Suprapubic skin (tissue), 4 donors: ENCODE results near the gene TOR1A. TPM values are rescaled to one million over a fixed set of nuclear protein-coding genes. Genes with fewer than 3 reads are reported as not detected.

Experiments
- DNase-seq, 2 donors: peaks; one replicate each; pipeline ENCODE4 v3.0.0-alpha.2; 2019; ENCODE audit warnings: low spot score in 2 of 2
- H3K27ac ChIP-seq: fragments of 200-600 bp; sonication (generic); one replicate; pipeline ENCODE4 v1.5.1; 2019
- H3K27me3 ChIP-seq: fragments of 200-600 bp; sonication (generic); one replicate; pipeline ENCODE4 v1.5.1; 2019
- H3K36me3 ChIP-seq: fragments of 200-600 bp; sonication (generic); one replicate; pipeline ENCODE4 v1.5.1; 2019
- H3K4me1 ChIP-seq: fragments of 200-600 bp; sonication (generic); one replicate; pipeline ENCODE4 v1.5.1; 2019
- H3K4me3 ChIP-seq: fragments of 200-600 bp; sonication (generic); one replicate; pipeline ENCODE4 v1.5.1; 2019; ENCODE audit warnings: mild to moderate bottlenecking
- H3K9me3 ChIP-seq: fragments of 200-600 bp; sonication (generic); one replicate; pipeline ENCODE4 v1.5.1; 2019
- EP300 ChIP-seq: sonication (generic); formaldehyde crosslinking; IDR thresholded peaks from one replicate; pipeline ENCODE4 v1.6.1; 2017; ENCODE audit warnings: antibody characterized with exemption
- POLR2A ChIP-seq, 2 donors: fragments of 450-650 bp; IDR thresholded peaks; one replicate each; pipeline ENCODE4 v1.6.1; 2017; ENCODE audit warnings: antibody characterized with exemption in 2 of 2, mild to moderate bottlenecking in 2 of 2, moderate library complexity in 2 of 2
- POLR2AphosphoS5 ChIP-seq, 3 donors: sonication (generic); formaldehyde crosslinking; IDR thresholded peaks; one replicate each; pipeline ENCODE4 v1.6.1; 2017; ENCODE audit warnings: antibody characterized with exemption in 3 of 3
- WGBS: methylation state at CpG from one replicate; pipeline ENCODE4 v1.1.5; 2018; 5-methylcytosine and 5-hydroxymethylcytosine counted together
- total RNA-seq, 4 donors: library from RNA; depleted of rRNA; stranded (reverse); fragments of >200 nt; gene quantifications; one replicate each; pipeline ENCODE4 v1.1.0, GENCODE V29; 2016
- TF ChIP-seq, protein P1 (sequence below), 2 donors: fragments of 200-600 bp in 1 of 2; fragments of 450-650 bp in 1 of 2; sonication (generic) in 1 of 2; IDR thresholded peaks; one replicate each; pipeline ENCODE4 v1.5.1; 2016 to 2019; ENCODE audit warnings: antibody characterized with exemption in 2 of 2, mild to moderate bottlenecking in 1 of 2, moderate library complexity in 1 of 2

Gene TOR1A
- total RNA-seq, 4 donors from 2014 or later = 31.7 to 44.7 (median 36.3) TPM

DNA sequence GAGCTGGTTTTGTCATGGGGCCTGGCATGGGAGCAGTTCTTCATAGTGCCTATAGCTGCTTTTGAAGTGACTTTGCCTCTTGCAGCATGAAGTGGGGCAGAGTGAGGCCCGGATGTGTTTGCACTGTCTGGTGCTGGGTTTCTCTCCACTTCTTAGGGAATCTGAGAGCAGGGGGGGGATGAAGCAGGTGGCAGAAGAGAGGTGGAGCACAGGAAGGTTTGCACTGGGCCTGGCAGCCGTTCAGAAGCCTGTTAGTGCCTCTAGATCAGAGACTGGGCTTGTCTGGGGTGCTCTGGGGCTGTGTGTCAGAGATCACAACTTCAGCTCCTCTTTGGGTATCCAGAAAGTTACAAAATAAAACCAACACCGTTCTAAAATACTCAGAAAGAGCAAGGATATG lies 29.7 kb upstream of the TOR1A start:
- TF ChIP-seq, protein P1, sequence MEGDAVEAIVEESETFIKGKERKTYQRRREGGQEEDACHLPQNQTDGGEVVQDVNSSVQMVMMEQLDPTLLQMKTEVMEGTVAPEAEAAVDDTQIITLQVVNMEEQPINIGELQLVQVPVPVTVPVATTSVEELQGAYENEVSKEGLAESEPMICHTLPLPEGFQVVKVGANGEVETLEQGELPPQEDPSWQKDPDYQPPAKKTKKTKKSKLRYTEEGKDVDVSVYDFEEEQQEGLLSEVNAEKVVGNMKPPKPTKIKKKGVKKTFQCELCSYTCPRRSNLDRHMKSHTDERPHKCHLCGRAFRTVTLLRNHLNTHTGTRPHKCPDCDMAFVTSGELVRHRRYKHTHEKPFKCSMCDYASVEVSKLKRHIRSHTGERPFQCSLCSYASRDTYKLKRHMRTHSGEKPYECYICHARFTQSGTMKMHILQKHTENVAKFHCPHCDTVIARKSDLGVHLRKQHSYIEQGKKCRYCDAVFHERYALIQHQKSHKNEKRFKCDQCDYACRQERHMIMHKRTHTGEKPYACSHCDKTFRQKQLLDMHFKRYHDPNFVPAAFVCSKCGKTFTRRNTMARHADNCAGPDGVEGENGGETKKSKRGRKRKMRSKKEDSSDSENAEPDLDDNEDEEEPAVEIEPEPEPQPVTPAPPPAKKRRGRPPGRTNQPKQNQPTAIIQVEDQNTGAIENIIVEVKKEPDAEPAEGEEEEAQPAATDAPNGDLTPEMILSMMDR (IDR thresholded peaks at IDR 0.05) = no peak
- TF ChIP-seq POLR2AphosphoS5 (IDR thresholded peaks at IDR 0.05) (no peak), EP300 (no peak), POLR2A (IDR thresholded peaks at IDR 0.05) (no peak)
- no peak for DNase-seq
- no peak overlapping the region for H3K27ac ChIP-seq
- no peak overlapping the region for H3K4me3 ChIP-seq
- 93% methylated on average over 2 of the region's 3 CpGs for WGBS
- peaks cover 81% of the 10 kb centered on the region for H3K36me3 ChIP-seq
- H3K4me1 ChIP-seq = no peaks in the 10 kb centered on the region
- no peaks in the 10 kb centered on the region for H3K9me3 ChIP-seq
- no peaks in the 10 kb centered on the region for H3K27me3 ChIP-seq

- H3K36me3 ChIP-seq = peaks cover 70% of the 10 kb centered on the region
- no peaks in the 10 kb centered on the region for H3K27me3 ChIP-seq
- H3K4me3 ChIP-seq = no peak overlapping the region
- H3K4me1 ChIP-seq = no peaks in the 10 kb centered on the region
- no peak for DNase-seq
- H3K9me3 ChIP-seq = no peaks in the 10 kb centered on the region
- no peak for TF ChIP-seq POLR2A (IDR thresholded peaks at IDR 0.05)
- TF ChIP-seq POLR2AphosphoS5 (IDR thresholded peaks at IDR 0.05) = no peak
- no peak for TF ChIP-seq EP300
- TF ChIP-seq, protein P1 (IDR thresholded peaks at IDR 0.05) = no peak
- no peak overlapping the region for H3K27ac ChIP-seq
- WGBS = 65% methylated on average over 4 of the region's 5 CpGs
Observed at GRCh38 chr9:129852579-129852978, 28.6 kb upstream of the TOR1A start.

GRCh38 chr9:129851821-129852220 lies 27.9 kb upstream of the TOR1A start:
- H3K27me3 ChIP-seq = no peaks in the 10 kb centered on the region
- H3K36me3 ChIP-seq = peaks cover 63% of the 10 kb centered on the region
- no peak overlapping the region for H3K4me3 ChIP-seq
- DNase-seq = no peak
- H3K27ac ChIP-seq = no peak overlapping the region
- TF ChIP-seq EP300 (no peak), POLR2AphosphoS5 (IDR thresholded peaks at IDR 0.05) (no peak), POLR2A (IDR thresholded peaks at IDR 0.05) (no peak)
- TF ChIP-seq, protein P1 (IDR thresholded peaks at IDR 0.05) = no peak
- H3K4me1 ChIP-seq = peaks cover 2% of the 10 kb centered on the region
- 90% methylated on average over 5 of the region's 5 CpGs for WGBS
- no peaks in the 10 kb centered on the region for H3K9me3 ChIP-seq

- peaks cover 54% of the 10 kb centered on the region for H3K36me3 ChIP-seq
- H3K27ac ChIP-seq = no peak overlapping the region
- H3K27me3 ChIP-seq = no peaks in the 10 kb centered on the region
Observed at GRCh38 chr9:129850821-129851550, 27.1 kb upstream of the TOR1A start.

DNA sequence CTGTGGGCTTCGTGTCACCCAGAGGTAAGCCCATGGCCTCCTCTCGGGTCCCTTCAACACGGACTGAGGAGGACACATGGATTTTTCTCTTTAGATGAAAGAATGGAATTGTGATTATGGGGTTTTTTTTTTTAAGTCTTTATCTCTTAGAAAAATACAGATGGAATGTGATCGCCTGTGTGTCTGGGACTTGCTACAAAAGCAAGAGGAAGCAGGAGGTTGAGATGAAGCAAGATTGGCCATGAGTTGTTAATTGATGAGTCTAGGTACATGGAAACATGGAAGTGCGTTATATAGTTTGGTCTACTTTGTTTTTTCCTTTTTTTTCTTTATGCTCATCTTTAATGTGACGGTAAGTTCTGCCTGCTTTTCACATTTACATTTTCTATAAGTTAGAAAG lies 26.0 kb upstream of the TOR1A start:
- H3K27me3 ChIP-seq = no peaks in the 10 kb centered on the region
- DNase-seq = no peak
- no peak overlapping the region for H3K27ac ChIP-seq
- H3K4me3 ChIP-seq = no peak overlapping the region
- no peaks in the 10 kb centered on the region for H3K9me3 ChIP-seq
- H3K4me1 ChIP-seq = peaks cover 4% of the 10 kb centered on the region
- no peak for TF ChIP-seq POLR2AphosphoS5 (IDR thresholded peaks at IDR 0.05)
- TF ChIP-seq EP300 = no peak
- TF ChIP-seq, protein P1 (IDR thresholded peaks at IDR 0.05) = no peak
- no peak for TF ChIP-seq POLR2A (IDR thresholded peaks at IDR 0.05)
- WGBS = 93% methylated on average over 6 of the region's 6 CpGs
- H3K36me3 ChIP-seq = peaks cover 48% of the 10 kb centered on the region

More at GRCh38 chr9:129850821-129851550, 27.1 kb upstream of the TOR1A start:
- TF ChIP-seq POLR2A (IDR thresholded peaks at IDR 0.05) (no peak), POLR2AphosphoS5 (IDR thresholded peaks at IDR 0.05) (no peak), EP300 (no peak)
- TF ChIP-seq, protein P1 (IDR thresholded peaks at IDR 0.05) = no peak
- 82% methylated on average over 6 of the region's 6 CpGs for WGBS
- H3K9me3 ChIP-seq = no peaks in the 10 kb centered on the region
- peaks cover 4% of the 10 kb centered on the region for H3K4me1 ChIP-seq
- no peak overlapping the region for H3K4me3 ChIP-seq
- no peak for DNase-seq
